Naive thymus-derived CD8-positive, alpha-beta T cell (primary cell): Measurements from ENCODE around the gene USP9X. TPM values are rescaled to one million over a fixed set of nuclear protein-coding genes. Genes with fewer than 3 reads are reported as not detected.
A peak's percentile ranks its signal among the peaks of the same experiment; 100 is the strongest.
"Not testable (repeated sequence)": the region's sequence is repeated elsewhere in the genome, so short reads cannot be mapped to it uniquely, and the experiment has no call there.

Experiments
- ATAC-seq, 2 donors: fragments of 150-1000 bp; cut with Tn5 transposase in 1 of 2; sonication (Bioruptor Pico), chemical (Tn5 transposase) in 1 of 2; 1 replicate in 1 of 2; 2 replicates in 1 of 2; pipeline ENCODE4 v1.10.0; 2021; ENCODE audit warnings: mild to moderate bottlenecking in 2 of 2, moderate library complexity in 2 of 2
- POLR2A ChIA-PET: fragments of 350-600 bp; sonication (Branson Sonifier 250); formaldehyde crosslinking; loops from one replicate; lab custom pipeline; 2021; ENCODE audit warnings: antibody characterized with exemption; lab: Charles Lee
- DNase-seq, 10 donors: peaks; one replicate each; pipeline versions ENCODE4 v3.0.0 to v3.0.0-alpha.2; 2020 to 2022
- H3K27ac Mint-ChIP-seq, 10 donors: one replicate each; pipeline ENCODE4 v1.8.0; 2020 to 2022; ENCODE audit warnings: mild to moderate bottlenecking in 10 of 10, mixed read lengths in 10 of 10, moderate library complexity in 4 of 10, inconsistent platforms in 1 of 10
- H3K27me3 Mint-ChIP-seq, 5 donors: one replicate each; pipeline ENCODE4 v1.8.0; 2021 to 2022; ENCODE audit warnings: mixed read lengths in 5 of 5
- H3K36me3 Mint-ChIP-seq, 3 donors: one replicate each; pipeline ENCODE4 v1.8.0; 2020 to 2022; ENCODE audit warnings: mixed read lengths in 3 of 3, mild to moderate bottlenecking in 2 of 3, inconsistent platforms in 1 of 3
- H3K4me1 Mint-ChIP-seq, 4 donors: one replicate each; pipeline ENCODE4 v1.8.0; 2021 to 2022; ENCODE audit warnings: mixed read lengths in 4 of 4
- H3K4me3 Mint-ChIP-seq, 10 donors: one replicate each; pipeline ENCODE4 v1.8.0; 2020 to 2022; ENCODE audit warnings: mild to moderate bottlenecking in 10 of 10, mixed read lengths in 10 of 10, moderate library complexity in 6 of 10, inconsistent platforms in 1 of 10
- H3K9me3 Mint-ChIP-seq, 9 donors: one replicate each; pipeline ENCODE4 v1.8.0; 2020 to 2022; ENCODE audit warnings: mixed read lengths in 9 of 9, mild to moderate bottlenecking in 3 of 9, inconsistent platforms in 1 of 9, moderate library complexity in 1 of 9
- polyA plus RNA-seq, 3 donors: library from polyadenylated mRNA; unstranded; fragments of 300-500 nt; fragmentation: Illumina TruSeq; gene quantifications; one replicate each; pipeline ENCODE4 v1.2.3, GENCODE V29; 2021
- total RNA-seq, 8 experiments: library from RNA in 2 of 8; stranded (reverse) in 2 of 8; gene quantifications; one replicate each; pipeline ENCODE4 v1.2.3 and lab custom pipeline; 2021 to 2026

The USP9X gene
- total and polyA plus RNA-seq, 5 experiments from 2014 or later, result 20.0 to 75.4 (median 27.1) TPM

- H3K4me3 Mint-ChIP-seq, ATAC-seq, H3K27me3 Mint-ChIP-seq, POLR2A ChIA-PET, DNase-seq, H3K9me3 Mint-ChIP-seq: not testable (repeated sequence)
- Mint-ChIP-seq H3K27ac (peak overlapping the region in 1 of 10 donors; percentile 15), H3K36me3 (peaks cover 1 to 47% (median 15%) of the 10 kb centered on the region in 3 donors), H3K4me1 (peaks cover 0 to 26% (median 3%) of the 10 kb centered on the region in 4 donors)
Observed at GRCh38 chrX:41234471-41234870, 149.2 kb downstream of the USP9X start.

- no peaks in the 10 kb centered on the region for H3K27me3 Mint-ChIP-seq
- POLR2A ChIA-PET, result no interaction called here
Observed at GRCh38 chrX:41234962-41235361, 149.7 kb downstream of the USP9X start.

GRCh38 chrX:41236629-41237028 is 151.4 kb downstream of the USP9X start:
- H3K9me3 Mint-ChIP-seq, result no peaks in the 10 kb centered on the region
- no peak overlapping the region for H3K4me3 Mint-ChIP-seq
- peaks cover 0 to 30% (median 3%) of the 10 kb centered on the region in 4 donors for H3K4me1 Mint-ChIP-seq
- peak in 1 of 10 donors; percentile 5 for DNase-seq
- H3K36me3 Mint-ChIP-seq, result peaks cover 0 to 27% (median 12%) of the 10 kb centered on the region in 3 donors
- no peak for ATAC-seq
- H3K27me3 Mint-ChIP-seq, result no peaks in the 10 kb centered on the region
- peak overlapping the region in 1 of 10 donors; percentile 19 for H3K27ac Mint-ChIP-seq
- POLR2A ChIA-PET, result no interaction called here

More at GRCh38 chrX:41234962-41235361, 149.7 kb downstream of the USP9X start:
- no peak overlapping the region for H3K4me3 Mint-ChIP-seq
- DNase-seq (no peak), ATAC-seq (no peak)
- peaks cover 0 to 26% (median 3%) of the 10 kb centered on the region in 4 donors for H3K4me1 Mint-ChIP-seq
- peaks cover 0 to 42% (median 13%) of the 10 kb centered on the region in 3 donors for H3K36me3 Mint-ChIP-seq
- peak overlapping the region in 1 of 10 donors; percentile 66 for H3K27ac Mint-ChIP-seq
- H3K9me3 Mint-ChIP-seq, result no peaks in the 10 kb centered on the region

GRCh38 chrX:41240509-41240908 is 155.3 kb downstream of the USP9X start:
- Mint-ChIP-seq H3K36me3 (no peaks in the 10 kb centered on the region), H3K27me3 (peaks cover 0 to 3% (median 0%) of the 10 kb centered on the region in 5 donors), H3K9me3 (no peaks in the 10 kb centered on the region), H3K27ac (peak overlapping the region in 1 of 10 donors; percentile 14), H3K4me3 (no peak overlapping the region), H3K4me1 (peaks cover 0 to 24% (median 2%) of the 10 kb centered on the region in 4 donors)
- no peak for DNase-seq
- no peak for ATAC-seq
- POLR2A ChIA-PET, result no interaction called here

- Mint-ChIP-seq H3K27me3 (peaks cover 0 to 3% (median 0%) of the 10 kb centered on the region in 5 donors), H3K9me3 (no peaks in the 10 kb centered on the region), H3K4me3 (no peak overlapping the region), H3K4me1 (peaks cover 0 to 18% (median 2%) of the 10 kb centered on the region in 4 donors), H3K36me3 (no peaks in the 10 kb centered on the region), H3K27ac (no peak overlapping the region)
- no peak for DNase-seq
- POLR2A ChIA-PET, result interaction anchor here (0.7 kb wide), 2 partner anchors 13 to 67 kb away, joined by 3 to 6 read pairs; no protein-coding TSS in a partner anchor
- no peak for ATAC-seq
Observed at GRCh38 chrX:41241962-41242361, 156.7 kb downstream of the USP9X start.

GRCh38 chrX:41245641-41246040 is 160.4 kb downstream of the USP9X start:
- no peaks in the 10 kb centered on the region for H3K36me3 Mint-ChIP-seq
- H3K27ac Mint-ChIP-seq, result no peak overlapping the region
- ATAC-seq (no peak), DNase-seq (no peak)
- H3K27me3 Mint-ChIP-seq, result peaks cover 0 to 3% (median 0%) of the 10 kb centered on the region in 5 donors
- no peaks in the 10 kb centered on the region for H3K9me3 Mint-ChIP-seq
- peaks cover 0 to 5% (median 0%) of the 10 kb centered on the region in 4 donors for H3K4me1 Mint-ChIP-seq
- POLR2A ChIA-PET, result no interaction called here
- no peak overlapping the region for H3K4me3 Mint-ChIP-seq

- Mint-ChIP-seq H3K9me3 (no peaks in the 10 kb centered on the region), H3K27ac (no peak overlapping the region), H3K4me1 (peaks cover 0 to 7% (median 3%) of the 10 kb centered on the region in 4 donors), H3K27me3 (no peaks in the 10 kb centered on the region), H3K4me3 (no peak overlapping the region), H3K36me3 (no peaks in the 10 kb centered on the region)
- DNase-seq (no peak), ATAC-seq (no peak)
- POLR2A ChIA-PET, result no interaction called here
Observed at GRCh38 chrX:41250867-41251266, 165.6 kb downstream of the USP9X start.

GRCh38 chrX:41257801-41258200 is 172.6 kb downstream of the USP9X start:
- DNase-seq (no peak), ATAC-seq (no peak)
- Mint-ChIP-seq H3K27me3 (no peaks in the 10 kb centered on the region), H3K36me3 (peaks cover 0 to 2% (median 0%) of the 10 kb centered on the region in 3 donors), H3K9me3 (peaks cover 0 to 2% (median 0%) of the 10 kb centered on the region in 9 donors), H3K4me3 (no peak overlapping the region), H3K4me1 (peaks cover 0 to 4% (median 2%) of the 10 kb centered on the region in 4 donors), H3K27ac (no peak overlapping the region)
- POLR2A ChIA-PET, result no interaction called here

- H3K4me3 Mint-ChIP-seq, result no peak overlapping the region
- H3K4me1 Mint-ChIP-seq, result peaks cover 0 to 4% (median 2%) of the 10 kb centered on the region in 4 donors
- H3K27ac Mint-ChIP-seq, result no peak overlapping the region
- POLR2A ChIA-PET, result no interaction called here
- DNase-seq, result no peak
- H3K27me3 Mint-ChIP-seq, result no peaks in the 10 kb centered on the region
- no peak for ATAC-seq
- H3K9me3 Mint-ChIP-seq, result peaks cover 0 to 2% (median 0%) of the 10 kb centered on the region in 9 donors
- peaks cover 0 to 2% (median 0%) of the 10 kb centered on the region in 3 donors for H3K36me3 Mint-ChIP-seq
Observed at GRCh38 chrX:41258226-41258625, 173.0 kb downstream of the USP9X start.

GRCh38 chrX:41258871-41259270 is 173.6 kb downstream of the USP9X start:
- Mint-ChIP-seq H3K27me3 (no peaks in the 10 kb centered on the region), H3K4me1 (no peaks in the 10 kb centered on the region), H3K9me3 (peaks cover 0 to 2% (median 0%) of the 10 kb centered on the region in 9 donors), H3K27ac (no peak overlapping the region), H3K36me3 (peaks cover 0 to 2% (median 0%) of the 10 kb centered on the region in 3 donors), H3K4me3 (no peak overlapping the region)
- DNase-seq, result no peak
- POLR2A ChIA-PET, result no interaction called here
- no peak for ATAC-seq

GRCh38 chrX:41259516-41259915 is 174.3 kb downstream of the USP9X start:
- H3K4me3 Mint-ChIP-seq, result no peak overlapping the region
- DNase-seq (no peak), ATAC-seq (no peak)
- peaks cover 0 to 2% (median 0%) of the 10 kb centered on the region in 9 donors for H3K9me3 Mint-ChIP-seq
- H3K36me3 Mint-ChIP-seq, result peaks cover 0 to 2% (median 0%) of the 10 kb centered on the region in 3 donors
- POLR2A ChIA-PET, result no interaction called here
- H3K4me1 Mint-ChIP-seq, result no peaks in the 10 kb centered on the region
- no peaks in the 10 kb centered on the region for H3K27me3 Mint-ChIP-seq
- no peak overlapping the region for H3K27ac Mint-ChIP-seq

- DNase-seq (peak in 8 of 10 donors; percentile 2 to 64 (median 34)), ATAC-seq (peak; percentile 82 to 99)
- Mint-ChIP-seq H3K27ac (peak overlapping the region in 4 of 10 donors; percentile 71 to 86 (median 80)), H3K4me3 (peak overlapping the region in 9 of 10 donors; percentile 43 to 80 (median 72)), H3K36me3 (peaks cover 0 to 2% (median 0%) of the 10 kb centered on the region in 3 donors), H3K27me3 (no peaks in the 10 kb centered on the region), H3K4me1 (peaks cover 0 to 4% (median under 1%) of the 10 kb centered on the region in 4 donors), H3K9me3 (peaks cover 0 to 2% (median 0%) of the 10 kb centered on the region in 9 donors)
- POLR2A ChIA-PET, result interaction anchor here (0.7 kb wide), 1 partner anchor 74 kb away, joined by 4 read pairs; no protein-coding TSS in a partner anchor
Observed at GRCh38 chrX:41265615-41266014, 180.4 kb downstream of the USP9X start.

GRCh38 chrX:41273638-41274037 is 188.4 kb downstream of the USP9X start:
- H3K36me3 Mint-ChIP-seq, result no peaks in the 10 kb centered on the region
- H3K4me1 Mint-ChIP-seq, result peaks cover 2 to 13% (median 8%) of the 10 kb centered on the region in 4 donors
- H3K4me3 Mint-ChIP-seq, result no peak overlapping the region
- no peak overlapping the region for H3K27ac Mint-ChIP-seq
- DNase-seq, result no peak
- POLR2A ChIA-PET, result no interaction called here
- H3K27me3 Mint-ChIP-seq, result no peaks in the 10 kb centered on the region
- H3K9me3 Mint-ChIP-seq, result no peaks in the 10 kb centered on the region
- no peak for ATAC-seq
